ENCODE measurements around the gene TXNDC15.
"Not testable (repeated sequence)": the region's sequence is repeated elsewhere in the genome, so short reads cannot be mapped to it uniquely, and the experiment has no call there.

The TXNDC15 gene

DNA sequence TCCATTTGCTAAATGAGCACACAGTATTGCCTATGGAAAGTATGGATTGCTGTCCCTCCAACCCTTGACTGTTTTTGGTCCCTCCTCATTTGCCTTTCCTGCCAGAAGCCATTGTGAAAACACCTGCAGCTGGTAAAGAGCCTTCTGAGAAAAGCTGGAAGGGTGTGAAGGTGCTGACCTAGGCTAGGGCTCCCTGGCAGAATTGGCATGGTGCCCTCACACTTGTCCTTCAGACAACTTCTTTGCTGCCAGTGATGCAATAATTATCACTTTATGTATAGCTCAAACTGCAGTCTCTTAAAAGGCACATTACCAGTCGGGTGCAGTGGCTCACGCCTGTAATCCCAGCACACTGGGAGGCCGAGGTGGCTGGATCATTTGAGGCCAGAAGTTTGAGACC lies 4.2 kb downstream of the TXNDC15 start:
- DNase-seq (ENCODE audit: low read depth) = no peak

DNA sequence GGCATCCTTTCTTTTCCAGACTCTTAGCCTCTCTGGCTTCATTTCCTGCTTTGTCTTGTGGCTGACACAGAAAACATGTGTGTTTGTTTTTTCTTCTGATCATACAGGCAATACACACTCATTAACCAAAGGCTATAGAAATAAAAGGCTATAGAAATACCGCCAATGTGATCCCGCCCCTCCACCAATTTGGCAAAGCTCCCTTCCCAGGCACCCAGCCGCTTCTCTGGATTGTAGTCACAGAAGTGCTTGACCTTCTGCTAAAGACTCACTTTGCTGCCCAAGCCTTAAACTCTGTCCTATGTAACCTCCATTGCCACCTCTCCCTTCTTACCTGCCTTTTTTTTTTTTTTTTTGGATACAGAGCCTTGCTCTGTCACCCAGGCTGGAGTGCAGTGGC lies 5.3 kb downstream of the TXNDC15 start:
- no peak for DNase-seq (ENCODE audit: low read depth)

- DNase-seq (ENCODE audit: low read depth) = not testable (repeated sequence)
Observed at GRCh38 chr5:134880937-134881336, 6.8 kb downstream of the TXNDC15 start.

DNA sequence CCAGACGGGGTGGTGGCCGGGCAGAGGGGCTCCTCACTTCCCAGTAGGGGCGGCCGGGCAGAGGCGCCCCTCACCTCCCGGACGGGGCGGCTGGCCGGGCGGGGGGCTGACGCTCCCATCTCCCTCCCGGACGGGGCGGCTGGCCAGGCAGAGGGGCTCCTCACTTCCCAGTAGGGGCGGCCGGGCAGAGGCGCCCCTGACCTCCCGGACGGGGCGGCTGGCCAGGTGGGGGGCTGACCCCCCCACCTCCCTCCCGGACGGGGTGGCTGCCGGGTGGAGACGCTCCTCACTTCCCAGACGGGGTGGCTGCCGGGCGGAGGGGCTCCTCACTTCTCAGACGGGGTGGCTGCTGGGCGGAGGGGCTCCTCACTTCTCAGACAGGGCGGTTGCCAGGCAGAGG lies 7.5 kb downstream of the TXNDC15 start:
- not testable (repeated sequence) for DNase-seq (ENCODE audit: low read depth)

- DNase-seq (ENCODE audit: low read depth) = no peak
Observed at GRCh38 chr5:134887593-134888159, 13.5 kb downstream of the TXNDC15 start.

- DNase-seq (ENCODE audit: low read depth) = no peak
Observed at GRCh38 chr5:134889335-134889734, 15.2 kb downstream of the TXNDC15 start.

DNA sequence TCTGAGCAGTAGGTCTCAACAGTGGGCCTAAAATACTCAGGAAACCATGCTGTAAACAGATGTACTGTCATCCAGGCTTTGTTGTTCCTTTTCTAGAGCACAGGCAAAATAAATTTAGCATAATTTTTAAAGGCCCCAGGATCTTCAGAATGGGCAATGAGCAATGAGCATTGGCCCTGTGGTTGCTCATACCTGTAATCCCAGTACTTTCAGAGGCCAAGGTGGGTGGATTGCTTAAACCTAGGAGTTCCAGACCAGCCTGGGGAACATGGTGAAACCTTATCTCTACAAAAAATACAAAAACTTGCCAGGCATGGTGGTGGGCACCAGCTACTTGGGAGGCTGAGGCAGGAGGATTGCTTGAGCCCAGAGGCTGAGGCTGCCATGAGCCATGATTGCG lies 17.3 kb downstream of the TXNDC15 start:
- DNase-seq (ENCODE audit: low read depth) = no peak

- DNase-seq (ENCODE audit: low read depth) = no peak
Observed at GRCh38 chr5:134892282-134892681, 18.1 kb downstream of the TXNDC15 start.

- no peak for DNase-seq (ENCODE audit: low read depth)
Observed at GRCh38 chr5:134892926-134893325, 18.8 kb downstream of the TXNDC15 start.

GRCh38 chr5:134893748-134894505 lies 19.8 kb downstream of the TXNDC15 start:
- DNase-seq (ENCODE audit: low read depth) = no peak

DNA sequence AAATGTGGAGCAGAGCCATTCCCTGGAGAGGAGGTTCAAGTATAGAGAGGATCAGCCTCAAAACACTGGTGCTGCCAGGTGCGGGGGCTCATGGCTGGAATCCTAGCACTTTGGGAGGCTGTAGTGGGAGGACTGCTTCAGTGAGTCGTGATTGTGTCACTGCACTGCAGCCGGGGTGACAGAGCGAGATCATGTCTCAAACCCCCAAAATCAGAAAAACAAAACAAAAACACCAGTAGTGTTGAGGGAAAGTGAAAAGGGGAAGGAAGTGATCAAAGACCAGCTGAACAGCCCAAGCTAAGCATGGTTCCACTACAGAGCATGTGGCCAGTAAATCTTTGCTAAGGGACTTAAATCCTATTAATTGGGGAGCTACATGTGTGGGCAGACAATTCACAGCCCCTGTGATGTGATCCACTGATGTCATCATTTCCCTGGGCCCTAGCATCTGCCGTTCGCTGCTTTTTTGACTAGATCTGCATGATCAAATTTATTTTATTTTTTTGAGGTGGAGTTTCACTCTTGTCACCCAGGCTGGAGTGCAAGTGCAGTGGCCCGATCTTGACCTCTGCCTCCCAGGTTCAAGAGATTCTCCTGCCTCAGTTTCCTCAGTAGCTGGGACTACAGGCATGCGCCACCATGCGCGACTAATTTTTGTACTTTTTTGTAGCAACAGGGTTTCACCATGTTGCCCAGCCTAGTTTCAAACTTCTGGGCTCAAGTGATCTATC lies 28.1 kb downstream of the TXNDC15 start:
- DNase-seq (ENCODE audit: low read depth) = no peak

DNA sequence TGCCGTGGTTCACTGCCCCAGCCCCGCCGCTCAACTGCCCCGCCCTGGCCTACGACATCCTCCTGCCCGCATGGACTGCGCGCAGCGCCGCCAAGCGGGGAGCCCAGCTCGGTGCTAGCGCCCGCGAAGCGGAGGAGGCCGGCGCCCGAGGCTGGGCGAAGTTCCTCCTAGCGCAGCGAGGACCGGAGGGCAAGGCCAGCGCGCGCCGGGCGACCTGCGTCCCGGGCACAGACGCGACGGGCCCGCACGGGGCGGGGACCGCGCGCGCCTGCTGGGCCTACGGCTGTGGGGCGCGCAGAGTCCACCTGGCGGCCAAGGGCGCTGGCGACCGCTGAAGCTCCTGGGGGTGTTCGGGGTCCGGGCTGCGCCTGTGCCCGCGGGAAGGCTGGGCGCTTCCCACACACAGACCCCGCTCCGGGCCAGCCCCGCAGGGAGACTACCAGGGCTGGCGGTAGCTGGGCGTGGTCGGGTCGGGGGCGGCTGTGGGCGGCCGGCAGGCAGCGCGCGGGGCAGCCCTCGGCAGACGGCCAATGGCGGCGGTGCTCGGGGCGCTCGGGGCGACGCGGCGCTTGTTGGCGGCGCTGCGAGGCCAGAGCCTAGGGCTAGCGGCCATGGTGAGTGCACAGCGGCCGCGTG lies 30.6 kb downstream of the TXNDC15 start, which contains the start of gene PCBD2:
TSS of gene PCBD2 (plus strand) at position 522 of the 636 bp plus-strand sequence. CDS start at position 531, 9 bp downstream.
- peak; percentile 79 for DNase-seq (ENCODE audit: low read depth)

GRCh38 chr5:134905246-134905996 lies 31.2 kb downstream of the TXNDC15 start:
- DNase-seq (ENCODE audit: low read depth) = peak; percentile 30

DNA sequence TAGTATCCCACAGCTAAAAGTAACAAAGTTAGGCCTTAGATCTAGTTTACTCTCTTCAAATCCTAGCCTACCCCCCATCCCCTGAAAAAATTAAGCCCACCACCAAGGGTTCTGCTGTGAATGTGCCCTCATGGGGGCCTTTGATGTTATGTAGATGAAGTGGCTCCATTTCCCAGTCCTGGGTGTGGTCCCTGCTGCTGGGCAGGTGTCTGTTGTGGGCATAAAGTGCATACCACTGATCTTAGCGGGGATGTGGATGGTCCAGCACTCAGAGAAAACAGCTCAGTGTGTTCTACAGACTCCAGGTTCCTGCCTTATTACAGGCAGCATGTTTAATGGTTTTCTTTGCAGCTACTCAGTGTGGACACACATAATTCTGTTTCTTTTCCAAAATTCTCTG lies 32.6 kb downstream of the TXNDC15 start:
- DNase-seq (ENCODE audit: low read depth) = no peak

DNA sequence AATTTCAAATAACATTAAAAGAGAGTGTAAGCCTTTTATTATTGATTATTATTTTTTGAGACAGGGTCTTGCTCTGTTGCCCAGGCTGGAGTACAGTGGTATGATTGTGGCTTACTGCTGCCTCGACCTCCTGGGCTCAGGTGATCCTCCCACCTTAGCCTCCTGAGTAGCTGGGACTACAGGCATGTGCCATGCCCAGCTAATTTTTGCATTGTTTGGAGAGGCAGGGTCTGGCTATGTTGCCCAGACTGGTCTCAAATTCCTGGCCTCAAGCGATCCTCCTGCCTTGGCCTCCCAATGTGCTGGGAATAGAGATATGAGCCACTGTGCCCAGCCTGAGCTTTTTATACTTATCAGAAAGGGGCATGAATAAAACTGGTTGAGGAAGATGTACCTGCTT lies 36.6 kb downstream of the TXNDC15 start:
- DNase-seq (ENCODE audit: low read depth) = not testable (repeated sequence)

GRCh38 chr5:134911285-134912206 lies 37.4 kb downstream of the TXNDC15 start:
- DNase-seq (ENCODE audit: low read depth) = no peak

GRCh38 chr5:134913254-134913653 lies 39.1 kb downstream of the TXNDC15 start:
- no peak for DNase-seq (ENCODE audit: low read depth)

DNA sequence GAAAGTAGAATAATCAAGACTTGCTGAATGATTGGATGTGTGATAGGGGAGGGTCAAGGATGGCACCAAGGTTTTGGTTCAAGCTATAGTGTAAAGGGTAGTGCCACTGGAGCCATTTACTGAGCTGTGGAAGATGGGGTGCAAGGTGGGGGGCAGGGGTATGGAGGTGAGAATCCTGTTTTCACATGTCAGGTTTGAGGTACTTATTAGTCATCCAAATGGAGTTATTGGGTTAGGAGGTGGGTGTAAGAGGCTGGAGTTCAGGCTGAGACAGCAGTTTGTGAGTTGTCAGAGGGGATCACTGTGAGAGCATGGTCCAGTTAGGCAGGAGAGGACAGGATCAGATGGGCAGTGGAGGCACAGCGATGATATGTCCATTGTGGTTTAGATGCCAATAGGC lies 39.6 kb downstream of the TXNDC15 start:
- DNase-seq (ENCODE audit: low read depth) = no peak

DNA sequence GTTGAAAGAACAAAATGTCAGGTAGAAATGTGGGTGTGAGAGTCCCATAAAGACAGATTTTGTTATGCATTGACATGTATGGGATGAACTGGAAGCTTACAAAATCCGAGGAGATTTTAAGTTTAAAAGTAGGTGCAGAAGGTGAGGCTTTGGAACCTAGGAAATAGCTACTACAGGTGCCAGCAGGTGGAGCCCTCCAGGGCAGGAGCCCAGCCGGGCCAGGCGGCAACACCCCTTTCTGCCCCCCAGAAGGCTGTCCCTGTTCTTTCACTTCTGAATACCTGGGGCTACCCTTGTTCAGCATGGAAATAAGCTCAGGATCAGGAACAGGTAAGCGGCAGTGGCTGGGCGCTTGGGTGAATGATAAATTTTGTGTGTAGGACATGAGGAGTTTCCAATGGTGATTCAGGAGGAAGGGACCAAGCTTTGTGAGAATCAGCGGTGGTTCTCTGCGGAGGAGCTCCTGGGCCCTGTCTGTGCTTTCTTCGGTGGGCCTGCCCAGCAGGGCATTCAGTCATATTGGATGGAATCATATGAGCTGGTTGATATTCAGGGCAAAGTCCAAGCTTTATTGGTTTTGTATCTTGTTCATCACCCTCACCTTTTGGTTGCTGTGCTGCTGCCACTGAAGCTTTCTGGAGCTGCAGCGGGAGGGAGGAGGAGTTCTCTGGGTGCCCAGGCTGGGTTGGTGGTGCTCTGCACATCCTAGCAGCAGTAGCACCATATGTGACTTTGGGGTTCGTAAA lies 43.1 kb downstream of the TXNDC15 start:
- no peak for DNase-seq (ENCODE audit: low read depth)

GRCh38 chr5:134918861-134919260 lies 44.7 kb downstream of the TXNDC15 start:
- DNase-seq (ENCODE audit: low read depth) = no peak

Data from stimulated activated CD8-positive, alpha-beta memory T cell treated with anti-CD3 and anti-CD28 coated beads, Interleukin-7, amount 100 ng/mL, for 24 hours (primary cell).